HEK293T (cell line): ENCODE results near the gene SNX3.
"Not testable (repeated sequence)": the region's sequence is repeated elsewhere in the genome, so short reads cannot be mapped to it uniquely, and the experiment has no call there.

Experiments
- CTCF ChIA-PET: fragments of 350-600 bp; formaldehyde crosslinking; extraction: SDS; loops from one replicate; lab custom pipeline; 2021; ENCODE audit warnings: antibody characterized with exemption, inconsistent platforms; lab: Yijun Ruan, JAX
- POLR2A ChIA-PET: fragments of 350-600 bp; formaldehyde crosslinking; extraction: SDS; loops from one replicate; lab custom pipeline; 2020; ENCODE audit warnings: antibody characterized with exemption, inconsistent platforms; lab: Yijun Ruan, JAX
- DNase-seq: peaks from one replicate; pipeline ENCODE4 v3.0.0; 2012; ENCODE audit warnings: mixed read lengths; ENCODE audit errors: extremely low spot score
- ARNT ChIP-seq: fragments of 450-650 bp; IDR thresholded peaks from 2 replicates; pipeline ENCODE4 v1.6.1; 2017; ENCODE audit warnings: mild to moderate bottlenecking
- BHLHE40 ChIP-seq: fragments of 450-650 bp; IDR thresholded peaks from 2 replicates; pipeline ENCODE4 v1.6.1; 2016; ENCODE audit warnings: mild to moderate bottlenecking, moderate library complexity, borderline replicate concordance
- CTBP1 ChIP-seq: fragments of 450-650 bp; IDR thresholded peaks from 2 replicates; pipeline ENCODE4 v1.6.1; 2016; ENCODE audit warnings: borderline replicate concordance
- ELF4 ChIP-seq: fragments of 450-650 bp; IDR thresholded peaks from 2 replicates; pipeline ENCODE4 v1.6.1; 2017; ENCODE audit warnings: antibody characterized with exemption
- FOXA1 ChIP-seq: fragments of 450-650 bp; IDR thresholded peaks from 2 replicates; pipeline ENCODE4 v1.6.1; 2016; ENCODE audit warnings: mild to moderate bottlenecking
- FOXK2 ChIP-seq: fragments of 450-650 bp; IDR thresholded peaks from 2 replicates; pipeline ENCODE4 v1.6.1; 2016; ENCODE audit warnings: mild to moderate bottlenecking
- FOXM1 ChIP-seq: fragments of 450-650 bp; IDR thresholded peaks from 2 replicates; pipeline ENCODE4 v1.6.1; 2017; ENCODE audit warnings: mild to moderate bottlenecking, borderline replicate concordance
- HDGF ChIP-seq: fragments of 450-650 bp; IDR thresholded peaks from 2 replicates; pipeline ENCODE4 v1.6.1; 2017; ENCODE audit warnings: antibody characterized with exemption, borderline replicate concordance
- L3MBTL2 ChIP-seq: fragments of 450-650 bp; conservative IDR thresholded peaks from 2 replicates; pipeline ENCODE4 v1.6.1; 2016; ENCODE audit warnings: mild to moderate bottlenecking
- LEF1 ChIP-seq: fragments of 450-650 bp; IDR thresholded peaks from 2 replicates; pipeline ENCODE4 v1.6.1; 2017; ENCODE audit warnings: mild to moderate bottlenecking, borderline replicate concordance
- NFRKB ChIP-seq: fragments of 450-650 bp; IDR thresholded peaks from 2 replicates; pipeline ENCODE4 v1.6.1; 2016; ENCODE audit warnings: mild to moderate bottlenecking, moderate library complexity
- PKNOX1 ChIP-seq: fragments of 450-650 bp; IDR thresholded peaks from 2 replicates; pipeline ENCODE4 v1.6.1; 2016
- SP1 ChIP-seq: fragments of 450-650 bp; IDR thresholded peaks from 2 replicates; pipeline ENCODE4 v1.6.1; 2017
- SUZ12 ChIP-seq: fragments of 450-650 bp; IDR thresholded peaks from 2 replicates; pipeline ENCODE4 v1.6.1; 2016; ENCODE audit warnings: mild to moderate bottlenecking
- TARDBP ChIP-seq: fragments of 450-650 bp; IDR thresholded peaks from 2 replicates; pipeline ENCODE4 v1.6.1; 2016
- ZNF384 ChIP-seq: fragments of 450-650 bp; IDR thresholded peaks from 2 replicates; pipeline ENCODE4 v1.6.1; 2016

SNX3 gene

DNA sequence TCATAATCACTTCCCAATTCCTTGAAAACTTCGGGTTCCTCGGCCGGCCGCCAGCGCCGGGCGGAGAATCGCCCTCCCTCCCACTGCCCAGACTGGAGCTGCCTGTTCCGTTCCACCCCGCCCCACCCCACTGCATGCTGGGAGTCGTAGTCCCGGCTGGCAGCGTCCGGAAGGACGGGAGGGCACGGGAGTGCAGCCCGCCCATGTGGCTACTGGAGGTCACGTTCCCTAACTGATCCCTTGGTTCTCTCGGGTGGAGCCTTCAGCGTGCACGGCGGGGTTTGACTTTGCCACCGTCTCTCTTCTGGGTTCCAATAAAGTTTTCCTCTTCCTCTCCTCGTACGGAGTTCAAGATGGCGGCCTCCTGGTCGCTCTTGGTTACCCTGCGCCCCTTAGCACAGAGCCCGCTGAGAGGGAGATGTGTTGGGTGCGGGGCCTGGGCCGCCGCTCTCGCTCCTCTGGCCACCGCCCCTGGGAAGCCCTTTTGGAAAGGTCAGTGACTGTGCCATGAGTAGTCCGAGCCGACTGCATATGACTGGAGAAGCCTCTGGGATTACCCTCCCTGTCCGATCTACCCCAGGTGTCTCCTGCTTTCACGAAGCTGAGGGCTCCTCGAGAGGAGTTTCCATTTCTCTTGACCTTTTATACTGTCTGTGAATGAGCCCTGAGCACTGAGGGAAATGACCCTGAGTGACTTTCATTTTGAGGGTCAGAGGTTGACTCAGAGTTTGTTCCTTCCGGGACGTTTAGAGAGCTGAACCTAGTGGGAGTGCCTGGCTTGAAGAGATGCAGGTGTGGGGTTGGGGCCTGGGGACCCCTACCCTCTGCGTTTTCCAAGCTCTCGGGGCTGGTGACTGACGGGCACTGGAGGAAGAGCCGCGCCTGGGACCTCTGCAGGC, 34.1 kb upstream of the SNX3 start, which contains the start of gene AFG1L:
AFG1L (plus strand) TSS at position 328 of the 899 bp plus-strand sequence; CDS start at position 354, 26 bp downstream.
- TF ChIP-seq FOXK2 (no peak), ELF4 (peak; percentile 56), NFRKB (peak; percentile 77), TARDBP (no peak)
- POLR2A ChIA-PET: interaction anchor here (0.6 to 2.1 kb wide), 17 partner anchors 9 to 674 kb away, joined by 3 to 18 read pairs (median 4); partner anchors contain the start of genes SEC63 and SNX3

DNA sequence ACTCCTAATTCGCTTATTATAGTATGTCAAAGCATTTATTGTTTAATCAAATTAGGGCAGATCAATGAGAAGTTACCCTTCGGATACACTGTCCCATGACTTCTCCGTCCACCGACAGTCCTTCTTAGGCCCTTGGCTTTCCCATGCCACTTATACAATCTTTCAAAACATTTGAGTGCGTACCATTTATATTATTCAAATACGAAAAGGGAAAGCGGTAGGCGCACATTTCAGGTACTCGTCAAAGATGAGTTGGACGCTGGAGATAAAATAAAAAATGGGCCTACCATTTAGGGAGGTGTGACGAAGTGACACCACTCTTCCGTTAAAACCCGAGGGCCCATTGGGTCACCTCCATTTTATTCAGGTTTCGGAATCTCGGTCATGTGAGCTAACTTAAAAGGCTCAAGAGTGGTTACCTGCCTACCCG, 33.5 kb upstream of the SNX3 start:
- no peak for DNase-seq
- TF ChIP-seq L3MBTL2 (peak; percentile 42), FOXA1 (no peak), ELF4 (no peak), TARDBP (no peak), FOXK2 (no peak), BHLHE40 (no peak), ARNT (no peak)
- ChIA-PET POLR2A (interaction anchor here (0.6 to 2.1 kb wide), 15 partner anchors 9 to 674 kb away, joined by 3 to 18 read pairs (median 4); partner anchors contain the start of genes SEC63 and SNX3), CTCF (no interaction called here)

More for the DNA sequence above, 34.1 kb upstream of the SNX3 start, which contains the start of gene AFG1L:
- peak; percentile 86 for DNase-seq
- CTCF ChIA-PET: interaction anchor here (0.5 to 0.6 kb wide), 2 partner anchors 226 to 530 kb away, joined by 3 read pairs; no protein-coding TSS in a partner anchor

GRCh38 chr6:108293527-108294296, 32.9 kb upstream of the SNX3 start:
- DNase-seq: no peak
- TF ChIP-seq FOXK2 (no peak), ZNF384 (no peak), SUZ12 (no peak), LEF1 (no peak), ARNT (no peak), FOXA1 (no peak), L3MBTL2 (no peak), NFRKB (no peak), TARDBP (no peak), ELF4 (no peak), HDGF (no peak), SP1 (no peak), PKNOX1 (no peak), CTBP1 (no peak), BHLHE40 (no peak), FOXM1 (no peak)
- ChIA-PET CTCF (no interaction called here), POLR2A (interaction anchor here (0.6 to 2.1 kb wide), 6 partner anchors 14 to 39 kb away, joined by 3 to 18 read pairs (median 4); partner anchors contain the start of gene SNX3)

DNA sequence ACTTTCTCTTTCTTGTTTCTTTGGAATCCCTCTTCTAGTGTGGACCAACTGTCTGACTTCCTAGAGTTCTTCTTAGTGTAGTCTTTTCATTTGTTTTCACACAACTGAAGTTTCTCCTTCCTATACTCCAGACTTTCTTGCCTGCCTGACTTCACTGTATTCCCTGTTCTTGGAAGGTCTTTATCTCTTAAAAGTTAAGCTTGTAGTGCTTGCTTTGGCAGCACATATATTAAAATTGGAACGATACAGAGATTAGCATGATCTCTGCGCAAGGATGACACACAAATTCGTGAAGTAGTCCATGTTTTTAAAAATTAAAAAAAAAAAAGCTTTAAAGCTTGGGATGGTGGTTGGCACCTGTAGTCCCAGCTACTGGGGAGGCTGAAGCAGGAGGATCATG, 31.7 kb upstream of the SNX3 start:
- CTCF ChIA-PET, DNase-seq, POLR2A ChIA-PET: not testable (repeated sequence)

- ChIA-PET CTCF (no interaction called here), POLR2A (no interaction called here)
- no peak for DNase-seq
- no peak for TF ChIP-seq FOXM1
- no peak for TF ChIP-seq LEF1
- no peak for TF ChIP-seq BHLHE40
- no peak for TF ChIP-seq SP1
- TF ChIP-seq CTBP1: no peak
- TF ChIP-seq NFRKB: no peak
- no peak for TF ChIP-seq HDGF
- no peak for TF ChIP-seq SUZ12
- TF ChIP-seq ELF4: no peak
These were observed 30.3 kb upstream of the SNX3 start for GRCh38 chr6:108291091-108291490.

GRCh38 chr6:108288742-108289141, 27.9 kb upstream of the SNX3 start:
- CTCF ChIA-PET: no interaction called here
- POLR2A ChIA-PET: no interaction called here

DNA sequence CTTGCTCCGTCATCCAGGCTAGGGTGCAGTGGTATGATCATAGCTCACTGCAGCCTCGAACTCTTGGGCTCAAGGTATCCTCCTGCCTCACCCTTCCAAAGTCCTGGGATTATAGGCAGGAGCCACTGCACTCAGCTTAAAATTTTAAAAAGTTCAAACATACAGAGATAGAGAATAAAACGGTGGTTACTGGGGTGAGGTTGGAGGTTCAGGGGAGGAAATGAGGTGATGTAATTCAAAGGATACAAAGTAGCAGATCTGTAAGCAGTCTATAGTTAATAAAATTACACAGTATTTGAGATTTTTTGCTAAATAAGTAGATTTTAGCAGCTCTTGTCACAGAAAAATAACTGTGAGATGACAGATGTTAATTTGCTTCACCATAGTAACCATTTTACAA, 26.5 kb upstream of the SNX3 start:
- POLR2A ChIA-PET: no interaction called here
- no peak for DNase-seq
- CTCF ChIA-PET: interaction anchor here (0.5 kb wide), 1 partner anchor 29 kb away, joined by 3 read pairs; no protein-coding TSS in a partner anchor
- TF ChIP-seq HDGF (no peak), NFRKB (no peak), ARNT (no peak), CTBP1 (no peak), L3MBTL2 (no peak), SUZ12 (no peak), BHLHE40 (no peak)

More at GRCh38 chr6:108288742-108289141, 27.9 kb upstream of the SNX3 start:
- no peak for DNase-seq
- TF ChIP-seq ELF4: no peak
- TF ChIP-seq BHLHE40: no peak
- TF ChIP-seq CTBP1: no peak
- TF ChIP-seq L3MBTL2: no peak
- TF ChIP-seq FOXM1: no peak
- TF ChIP-seq ZNF384: no peak
- no peak for TF ChIP-seq NFRKB
- TF ChIP-seq TARDBP: no peak
